Measurements from ENCODE around the gene ERBB4. TPM values are rescaled to one million over a fixed set of nuclear protein-coding genes. Genes with fewer than 3 reads are reported as not detected.

Gene ERBB4
- total RNA-seq, 4 donors from 2014 or later, result 1.6 to 5.7 (median 3.5) TPM

DNA sequence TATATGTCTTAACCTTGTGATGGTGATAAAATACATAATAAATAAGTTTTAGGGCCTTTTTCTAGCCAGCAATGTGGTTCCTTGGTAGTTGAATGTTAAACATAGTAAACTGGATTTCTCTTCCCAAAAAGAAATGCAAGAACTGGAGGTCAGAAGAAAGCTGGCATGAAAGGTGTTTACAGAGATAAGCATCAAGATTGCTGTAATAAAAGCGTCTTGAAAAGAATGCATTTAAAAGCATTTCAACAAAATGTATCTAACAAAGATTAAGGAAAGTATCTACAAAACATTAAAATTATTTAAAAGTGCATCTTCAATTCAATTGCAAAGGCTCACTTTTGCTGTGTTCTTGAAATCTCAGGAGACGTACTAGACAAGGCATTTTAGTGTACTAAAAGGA is 419.0 kb downstream of the ERBB4 start:
- ATAC-seq (no peak), DNase-seq (no peak)
- in situ Hi-C loops (cut with MboI; ENCODE audit: low sequenced_read_pairs in 4 of 4) (no loop called here), intact Hi-C loops (cut with DNase I; ENCODE audit: low total_unique reads) (no loop called here)
- no peak overlapping the region for H3K4me3 ChIP-seq
- H3K27me3 ChIP-seq, result no peaks in the 10 kb centered on the region
- TF ChIP-seq, protein P1, sequence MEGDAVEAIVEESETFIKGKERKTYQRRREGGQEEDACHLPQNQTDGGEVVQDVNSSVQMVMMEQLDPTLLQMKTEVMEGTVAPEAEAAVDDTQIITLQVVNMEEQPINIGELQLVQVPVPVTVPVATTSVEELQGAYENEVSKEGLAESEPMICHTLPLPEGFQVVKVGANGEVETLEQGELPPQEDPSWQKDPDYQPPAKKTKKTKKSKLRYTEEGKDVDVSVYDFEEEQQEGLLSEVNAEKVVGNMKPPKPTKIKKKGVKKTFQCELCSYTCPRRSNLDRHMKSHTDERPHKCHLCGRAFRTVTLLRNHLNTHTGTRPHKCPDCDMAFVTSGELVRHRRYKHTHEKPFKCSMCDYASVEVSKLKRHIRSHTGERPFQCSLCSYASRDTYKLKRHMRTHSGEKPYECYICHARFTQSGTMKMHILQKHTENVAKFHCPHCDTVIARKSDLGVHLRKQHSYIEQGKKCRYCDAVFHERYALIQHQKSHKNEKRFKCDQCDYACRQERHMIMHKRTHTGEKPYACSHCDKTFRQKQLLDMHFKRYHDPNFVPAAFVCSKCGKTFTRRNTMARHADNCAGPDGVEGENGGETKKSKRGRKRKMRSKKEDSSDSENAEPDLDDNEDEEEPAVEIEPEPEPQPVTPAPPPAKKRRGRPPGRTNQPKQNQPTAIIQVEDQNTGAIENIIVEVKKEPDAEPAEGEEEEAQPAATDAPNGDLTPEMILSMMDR (IDR thresholded peaks at IDR 0.05 in 4 of 5, conservative IDR thresholded peaks at IDR 0.05 in 1 of 5), result no peak
- no peak for TF ChIP-seq POLR2A (IDR thresholded peaks at IDR 0.05)
- no peaks in the 10 kb centered on the region for H3K36me3 ChIP-seq
- no peaks in the 10 kb centered on the region for H3K9me3 ChIP-seq
- no peak overlapping the region for H3K27ac ChIP-seq
- peaks cover 3 to 6% of the 10 kb centered on the region in 2 donors for H3K4me1 ChIP-seq

DNA sequence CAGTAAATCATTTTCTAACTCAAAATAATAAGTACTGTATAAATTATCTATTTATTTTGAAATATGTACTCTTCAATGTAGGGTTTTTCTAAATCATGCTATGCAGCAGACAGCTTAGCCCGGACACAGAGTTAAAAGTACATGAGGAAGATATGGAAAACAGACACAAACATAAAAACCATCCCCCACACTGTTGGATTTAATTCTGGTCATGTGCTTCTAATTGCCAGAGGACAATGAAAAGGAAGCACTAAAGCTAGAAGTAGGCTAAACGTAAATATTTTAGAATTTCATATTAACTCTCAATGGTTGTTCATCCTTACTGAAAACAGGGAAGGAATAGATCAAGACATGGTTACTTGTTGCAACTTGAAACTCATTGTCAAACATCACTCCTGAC is 420.7 kb downstream of the ERBB4 start:
- in situ Hi-C loops (cut with MboI; ENCODE audit: low sequenced_read_pairs in 4 of 4) (no loop called here), intact Hi-C loops (cut with DNase I; ENCODE audit: low total_unique reads) (no loop called here)
- Histone ChIP-seq H3K4me1 (peaks cover 3 to 6% of the 10 kb centered on the region in 2 donors), H3K27ac (no peak overlapping the region), H3K36me3 (no peaks in the 10 kb centered on the region), H3K9me3 (no peaks in the 10 kb centered on the region), H3K4me3 (no peak overlapping the region), H3K27me3 (no peaks in the 10 kb centered on the region)
- DNase-seq (no peak), ATAC-seq (no peak)
- TF ChIP-seq, protein P1 (IDR thresholded peaks at IDR 0.05 in 4 of 5, conservative IDR thresholded peaks at IDR 0.05 in 1 of 5), result no peak
- no peak for TF ChIP-seq POLR2A (IDR thresholded peaks at IDR 0.05)

GRCh38 chr2:212114489-212114888 is 424.1 kb downstream of the ERBB4 start:
- TF ChIP-seq POLR2A (IDR thresholded peaks at IDR 0.05), result no peak
- TF ChIP-seq, protein P1 (IDR thresholded peaks at IDR 0.05 in 4 of 5, conservative IDR thresholded peaks at IDR 0.05 in 1 of 5), result no peak
- intact Hi-C loops (cut with DNase I; ENCODE audit: low total_unique reads) (no loop called here), in situ Hi-C loops (cut with MboI; ENCODE audit: low sequenced_read_pairs in 4 of 4) (no loop called here)
- Histone ChIP-seq H3K36me3 (no peaks in the 10 kb centered on the region), H3K27ac (no peak overlapping the region), H3K27me3 (no peaks in the 10 kb centered on the region), H3K9me3 (no peaks in the 10 kb centered on the region), H3K4me3 (no peak overlapping the region), H3K4me1 (peaks cover 3 to 6% of the 10 kb centered on the region in 2 donors)
- ATAC-seq (no peak), DNase-seq (no peak)

DNA sequence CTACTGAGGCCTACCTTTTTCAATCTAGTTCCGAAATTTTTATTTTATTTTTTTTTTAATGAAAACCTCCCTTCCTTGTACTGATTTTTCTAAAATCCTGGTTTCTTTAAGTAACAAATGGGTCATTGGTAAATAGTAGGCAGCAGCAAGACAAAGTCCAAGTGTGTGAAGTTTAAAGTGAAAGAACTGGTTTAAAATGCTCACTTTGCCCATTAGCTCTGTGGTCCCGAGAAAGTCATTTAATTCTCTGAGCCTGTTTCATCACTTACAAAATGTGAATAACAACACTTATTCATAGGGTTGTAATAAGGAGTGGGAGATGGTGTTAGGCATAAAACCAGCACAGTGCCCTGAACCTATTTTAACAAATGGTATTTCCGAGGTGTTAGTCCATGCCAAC is 426.2 kb downstream of the ERBB4 start:
- Histone ChIP-seq H3K36me3 (no peaks in the 10 kb centered on the region), H3K27ac (no peak overlapping the region), H3K4me3 (no peak overlapping the region), H3K27me3 (no peaks in the 10 kb centered on the region), H3K4me1 (no peaks in the 10 kb centered on the region), H3K9me3 (no peaks in the 10 kb centered on the region)
- no peak for TF ChIP-seq POLR2A (IDR thresholded peaks at IDR 0.05)
- TF ChIP-seq, protein P1 (IDR thresholded peaks at IDR 0.05 in 4 of 5, conservative IDR thresholded peaks at IDR 0.05 in 1 of 5), result no peak
- in situ Hi-C loops (cut with MboI; ENCODE audit: low sequenced_read_pairs in 4 of 4) (no loop called here), intact Hi-C loops (cut with DNase I; ENCODE audit: low total_unique reads) (no loop called here)
- ATAC-seq, result no peak
- DNase-seq, result no peak

Measured in gastrocnemius medialis (tissue), 4 donors.